T-helper 2 cell treated with Interferon-gamma antibody and Interleukin-4, amounts not matched to agents 100 ng/mL and 5 ng/mL, for 36 hours (primary cell): ENCODE data around the gene PCBP3. TPM values are rescaled to one million over a fixed set of nuclear protein-coding genes. Genes with fewer than 3 reads are reported as not detected.
"Not testable (repeated sequence)": the region's sequence is repeated elsewhere in the genome, so short reads cannot be mapped to it uniquely, and the experiment has no call there.

ENCODE experiments used
- intact Hi-C: fragments of 100-400 bp; cut with micrococcal nuclease; formaldehyde crosslinking; loops from one replicate; pipeline ENCODE4 v1.15.1; 2023
- total RNA-seq: library from RNA; stranded (reverse); gene quantifications from 2 replicates; pipeline ENCODE4 v1.2.3, GENCODE V29; 2022

The PCBP3 gene
- total RNA-seq, 1 donor from 2014 or later = 5.1 TPM

GRCh38 chr21:45869121-45870007, 225.8 kb downstream of the PCBP3 start:
- intact Hi-C loops = no loop called here

- intact Hi-C loops = no loop called here
Measured at GRCh38 chr21:45870421-45870820, 226.9 kb downstream of the PCBP3 start.

GRCh38 chr21:45870851-45871615, 227.5 kb downstream of the PCBP3 start:
- intact Hi-C loops = no loop called here

- intact Hi-C loops = no loop called here
Measured at GRCh38 chr21:45871616-45872236, 228.2 kb downstream of the PCBP3 start.

- intact Hi-C loops = no loop called here
Measured at GRCh38 chr21:45872471-45872870, 228.9 kb downstream of the PCBP3 start.

- intact Hi-C loops = no loop called here
Measured at GRCh38 chr21:45872902-45873301, 229.4 kb downstream of the PCBP3 start.

GRCh38 chr21:45873418-45873817, 229.9 kb downstream of the PCBP3 start:
- intact Hi-C loops = no loop called here

- intact Hi-C loops = no loop called here
Measured at GRCh38 chr21:45873866-45874265, 230.3 kb downstream of the PCBP3 start.

GRCh38 chr21:45874716-45875415, 231.3 kb downstream of the PCBP3 start:
- intact Hi-C loops = no loop called here

- intact Hi-C loops = no loop called here
Measured at GRCh38 chr21:45875416-45875760, 231.9 kb downstream of the PCBP3 start.

GRCh38 chr21:45875881-45876280, 232.4 kb downstream of the PCBP3 start:
- intact Hi-C loops = no loop called here

GRCh38 chr21:45876381-45877170, 233.1 kb downstream of the PCBP3 start:
- intact Hi-C loops = no loop called here

- intact Hi-C loops = no loop called here
Measured at GRCh38 chr21:45877171-45877438, 233.6 kb downstream of the PCBP3 start.

- intact Hi-C loops = no loop called here
Measured at GRCh38 chr21:45877821-45878469, 234.4 kb downstream of the PCBP3 start.

GRCh38 chr21:45880097-45881068, 236.9 kb downstream of the PCBP3 start:
- intact Hi-C loops = loop anchor here (2.0 kb wide), 1 partner anchor 42 kb away; no protein-coding TSS in a partner anchor

- intact Hi-C loops = no loop called here
Measured at GRCh38 chr21:45882645-45883044, 239.1 kb downstream of the PCBP3 start.

GRCh38 chr21:45883090-45883489, 239.6 kb downstream of the PCBP3 start:
- intact Hi-C loops = no loop called here

- intact Hi-C loops = no loop called here
Measured at GRCh38 chr21:45885597-45885929, 242.0 kb downstream of the PCBP3 start.

GRCh38 chr21:45885930-45886601, 242.5 kb downstream of the PCBP3 start:
- intact Hi-C loops = not testable (repeated sequence)
